Esophagus squamous epithelium (tissue), 4 donors: ENCODE results near the gene CFAP119.

Experiments used
- CTCF ChIP-seq, 6 experiments: fragments of 450-650 bp in 4 of 6; fragments of 200-600 bp in 2 of 6; sonication (generic) in 2 of 6; IDR thresholded peaks; one replicate each; pipeline ENCODE4 v1.5.1; 2016 to 2019; ENCODE audit warnings: antibody characterized with exemption in 6 of 6, mild to moderate bottlenecking in 4 of 6, moderate library complexity in 4 of 6
- POLR2A ChIP-seq, 4 donors: fragments of 450-650 bp; IDR thresholded peaks; one replicate each; pipeline ENCODE4 v1.6.1; 2017; ENCODE audit warnings: antibody characterized with exemption in 4 of 4, mild to moderate bottlenecking in 4 of 4, moderate library complexity in 3 of 4

GRCh38 chr16:30761928-30762902, at the start of gene CFAP119, which contains the start of gene RNF40:
- TF ChIP-seq CTCF (IDR thresholded peaks at IDR 0.05), result peak in 1 of 6 experiments; percentile 16
- TF ChIP-seq POLR2A (IDR thresholded peaks at IDR 0.05), result peak in 2 of 4 donors; percentile 66 to 86
